ENCODE data around the gene ZAR1L. TPM values are rescaled to one million over a fixed set of nuclear protein-coding genes. Genes with fewer than 3 reads are reported as not detected.

ZAR1L gene
- total RNA-seq, 1 experiment from 2014 or later: not detected

GRCh38 chr13:32282096-32282711, 33.0 kb downstream of the ZAR1L start:
- no peak overlapping the region for H3K56ac ChIP-seq (ENCODE audit: insufficient read length, low read depth, low read length)
- H2BK5ac ChIP-seq (ENCODE audit: insufficient read length, low read length): no peak overlapping the region
- H3K4ac ChIP-seq (ENCODE audit: low read depth, low read length): no peak overlapping the region
- no peaks in the 10 kb centered on the region for H3K4me1 ChIP-seq (ENCODE audit: insufficient read depth, low read length)
- Mint-ChIP-seq H3K27ac (no peak overlapping the region), H3K36me3 (ENCODE audit: insufficient read depth in 1 of 3, low read depth in 3 of 3) (no peaks in the 10 kb centered on the region), H3K9me3 (no peaks in the 10 kb centered on the region), H3K4me3 (no peak overlapping the region), H3K27me3 (ENCODE audit: low read depth) (no peaks in the 10 kb centered on the region), H3K4me1 (peaks cover 11 to 24% of the 10 kb centered on the region in 2 experiments)
- H3K23ac ChIP-seq (ENCODE audit: insufficient read length, low read depth, low read length): no peak overlapping the region
- H4K8ac ChIP-seq (replicated peaks; ENCODE audit: insufficient read length, low read depth, low read length): no peak overlapping the region
- no peak overlapping the region for H3T11ph ChIP-seq (ENCODE audit: low read length)
- H3K9me3 ChIP-seq (ENCODE audit: control insufficient read depth, low read depth, low read length): no peaks in the 10 kb centered on the region
- H3K23me2 ChIP-seq (ENCODE audit: insufficient read length, low read depth, low read length, poor library complexity, severe bottlenecking): no peaks in the 10 kb centered on the region
- H4K20me1 ChIP-seq (ENCODE audit: control insufficient read depth, insufficient read depth, insufficient read length): no peaks in the 10 kb centered on the region
- no peak overlapping the region for H3K18ac ChIP-seq (ENCODE audit: insufficient read length, low read depth, low read length)
- H2AK5ac ChIP-seq (ENCODE audit: insufficient read length, low read length): no peak overlapping the region
- no peak overlapping the region for H3K27ac ChIP-seq (ENCODE audit: insufficient read length, low read depth, low read length)
- no peaks in the 10 kb centered on the region for H3K79me1 ChIP-seq (ENCODE audit: insufficient read depth, low read depth, low read length, poor library complexity, severe bottlenecking)
- DNase-seq: no peak
- H3K14ac ChIP-seq (ENCODE audit: insufficient read depth, low read length): no peak overlapping the region
- no peak overlapping the region for H3K9ac ChIP-seq (ENCODE audit: extremely low read depth, insufficient read length, low read length)
- no peak overlapping the region for H4K5ac ChIP-seq (ENCODE audit: insufficient read length, low read depth, low read length)
- no peak overlapping the region for H2BK12ac ChIP-seq (ENCODE audit: insufficient read length, low read depth, low read length)
- no peaks in the 10 kb centered on the region for H3K27me3 ChIP-seq (ENCODE audit: insufficient read depth, low read length)
- no peak overlapping the region for H3K4me2 ChIP-seq (ENCODE audit: insufficient read depth, insufficient read length, low read length)
- WGBS (ENCODE audit: extremely low coverage, insufficient read length, low lambda C conversion rate): no CpG with 5 or more reads among the region's 2 CpGs
- H2BK15ac ChIP-seq (ENCODE audit: low read depth, low read length): no peak overlapping the region
- no peaks in the 10 kb centered on the region for H3K79me2 ChIP-seq (ENCODE audit: insufficient read depth, low read length)
- no peak overlapping the region for H2BK120ac ChIP-seq (ENCODE audit: low read depth, low read length, poor library complexity, severe bottlenecking)
- TF ChIP-seq, protein P1, sequence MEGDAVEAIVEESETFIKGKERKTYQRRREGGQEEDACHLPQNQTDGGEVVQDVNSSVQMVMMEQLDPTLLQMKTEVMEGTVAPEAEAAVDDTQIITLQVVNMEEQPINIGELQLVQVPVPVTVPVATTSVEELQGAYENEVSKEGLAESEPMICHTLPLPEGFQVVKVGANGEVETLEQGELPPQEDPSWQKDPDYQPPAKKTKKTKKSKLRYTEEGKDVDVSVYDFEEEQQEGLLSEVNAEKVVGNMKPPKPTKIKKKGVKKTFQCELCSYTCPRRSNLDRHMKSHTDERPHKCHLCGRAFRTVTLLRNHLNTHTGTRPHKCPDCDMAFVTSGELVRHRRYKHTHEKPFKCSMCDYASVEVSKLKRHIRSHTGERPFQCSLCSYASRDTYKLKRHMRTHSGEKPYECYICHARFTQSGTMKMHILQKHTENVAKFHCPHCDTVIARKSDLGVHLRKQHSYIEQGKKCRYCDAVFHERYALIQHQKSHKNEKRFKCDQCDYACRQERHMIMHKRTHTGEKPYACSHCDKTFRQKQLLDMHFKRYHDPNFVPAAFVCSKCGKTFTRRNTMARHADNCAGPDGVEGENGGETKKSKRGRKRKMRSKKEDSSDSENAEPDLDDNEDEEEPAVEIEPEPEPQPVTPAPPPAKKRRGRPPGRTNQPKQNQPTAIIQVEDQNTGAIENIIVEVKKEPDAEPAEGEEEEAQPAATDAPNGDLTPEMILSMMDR (conservative IDR thresholded peaks at IDR 0.05): no peak
- no peak overlapping the region for H2AFZ ChIP-seq (ENCODE audit: low read length)
- no peak overlapping the region for H4K91ac ChIP-seq (ENCODE audit: insufficient read length, low read depth, low read length)
- no peak overlapping the region for H2BK20ac ChIP-seq (ENCODE audit: low read depth, low read length, poor library complexity, severe bottlenecking)
